Fibroblast of lung (primary cell): ENCODE data around the gene MND1.

Experiments
- CTCF ChIP-seq, 2 donors: IDR thresholded peaks in 1 of 2; conservative IDR thresholded peaks in 1 of 2; 1 replicate in 1 of 2; 2 replicates in 1 of 2; pipeline ENCODE4 v1.5.1; 2011 to 2012; ENCODE audit warnings: low read length in 2 of 2, control low read depth in 1 of 2, inconsistent platforms in 1 of 2, low read depth in 1 of 2, mild to moderate bottlenecking in 1 of 2
- EZH2 ChIP-seq: IDR thresholded peaks from 2 replicates; pipeline ENCODE4 v1.5.1; 2012; ENCODE audit warnings: low read length, control low read depth, mild to moderate bottlenecking; ENCODE audit errors: missing control alignments

DNA sequence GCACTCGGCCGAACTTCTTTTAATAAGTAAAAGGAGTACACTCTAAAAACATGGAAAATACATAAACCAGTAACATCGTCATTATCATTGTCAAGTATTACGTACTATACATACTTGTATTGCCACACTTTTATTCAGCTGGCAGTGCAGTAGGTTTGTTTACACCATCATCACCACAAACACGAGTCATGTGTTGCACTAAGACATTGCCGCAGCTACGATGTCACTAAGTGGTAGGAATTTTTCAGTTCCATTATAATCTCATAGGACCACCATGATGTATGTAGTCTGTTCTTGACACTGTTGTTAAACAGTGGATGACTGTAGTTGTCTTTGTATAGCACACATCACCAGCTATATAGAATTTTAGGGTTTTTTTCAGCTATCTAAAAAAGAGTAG lies 73.6 kb downstream of the MND1 start:
- TF ChIP-seq CTCF (conservative IDR thresholded peaks at IDR 0.05 in 1 of 2, IDR thresholded peaks at IDR 0.05 in 1 of 2; ENCODE audit: low read depth in 1 of 2, low read length in 2 of 2) (no peak), EZH2 (no peak)
